GM21390 (cell line): ENCODE results near the gene POU6F1.
A peak's percentile ranks its signal among the peaks of the same experiment; 100 is the strongest.
"Not testable (repeated sequence)": the region's sequence is repeated elsewhere in the genome, so short reads cannot be mapped to it uniquely, and the experiment has no call there.

Experiments
- ATAC-seq: cut with Tn5 transposase; IDR thresholded peaks from one replicate; pipeline ENCODE4 v1.9.1; 2021; ENCODE audit not compliant: unreplicated experiment

Gene POU6F1

GRCh38 chr12:51229116-51229809, 11.4 kb upstream of the POU6F1 start:
- ATAC-seq, result no peak

GRCh38 chr12:51227962-51228361, 10.1 kb upstream of the POU6F1 start:
- no peak for ATAC-seq

GRCh38 chr12:51227112-51227511, 9.2 kb upstream of the POU6F1 start:
- ATAC-seq, result not testable (repeated sequence)

- no peak for ATAC-seq
Measured at GRCh38 chr12:51225771-51226170, 7.9 kb upstream of the POU6F1 start.

- no peak for ATAC-seq
Measured at GRCh38 chr12:51225234-51225633, 7.4 kb upstream of the POU6F1 start.

GRCh38 chr12:51224625-51225024, 6.8 kb upstream of the POU6F1 start:
- no peak for ATAC-seq

GRCh38 chr12:51222461-51222860, 4.6 kb upstream of the POU6F1 start:
- ATAC-seq, result no peak

- ATAC-seq, result not testable (repeated sequence)
Measured at GRCh38 chr12:51219857-51220256, 2.0 kb upstream of the POU6F1 start.

GRCh38 chr12:51219322-51219721, 1.5 kb upstream of the POU6F1 start:
- ATAC-seq, result no peak

GRCh38 chr12:51218607-51219161, 822 bp upstream of the POU6F1 start:
- ATAC-seq, result no peak

GRCh38 chr12:51217133-51217967, 512 bp downstream of the POU6F1 start:
- ATAC-seq, result peak; percentile 25

GRCh38 chr12:51216642-51217041, 1.2 kb downstream of the POU6F1 start:
- ATAC-seq, result no peak

GRCh38 chr12:51214895-51215294, 3.0 kb downstream of the POU6F1 start:
- ATAC-seq, result no peak

GRCh38 chr12:51210690-51211395, 7.0 kb downstream of the POU6F1 start:
- ATAC-seq, result no peak

GRCh38 chr12:51209259-51209658, 8.6 kb downstream of the POU6F1 start:
- no peak for ATAC-seq

- ATAC-seq, result no peak
Measured at GRCh38 chr12:51208016-51208660, 9.7 kb downstream of the POU6F1 start.

- no peak for ATAC-seq
Measured at GRCh38 chr12:51205350-51205749, 12.5 kb downstream of the POU6F1 start.

GRCh38 chr12:51202718-51203117, 15.1 kb downstream of the POU6F1 start:
- ATAC-seq, result no peak

GRCh38 chr12:51200806-51201205, 17.1 kb downstream of the POU6F1 start:
- no peak for ATAC-seq

GRCh38 chr12:51200156-51200555, 17.7 kb downstream of the POU6F1 start:
- no peak for ATAC-seq

- ATAC-seq, result no peak
Measured at GRCh38 chr12:51199366-51199945, 18.4 kb downstream of the POU6F1 start.
